Epithelial cell of proximal tubule (primary cell): Measurements from ENCODE around the gene SPOCK1. TPM values are rescaled to one million over a fixed set of nuclear protein-coding genes. Genes with fewer than 3 reads are reported as not detected.
A peak's percentile ranks its signal among the peaks of the same experiment; 100 is the strongest.

Experiments used
- DNase-seq: peaks from one replicate; pipeline ENCODE4 v3.0.0-alpha.2; 2011; ENCODE audit warnings: low read depth
- H3K4me3 ChIP-seq: 2 replicates; pipeline ENCODE4 v1.5.1; 2011; ENCODE audit warnings: low read depth, mild to moderate bottlenecking, low read length
- CTCF ChIP-seq: conservative IDR thresholded peaks from 2 replicates; pipeline ENCODE4 v1.5.1; 2012; ENCODE audit warnings: low read depth, mild to moderate bottlenecking, low read length
- total RNA-seq: library from RNA; depleted of rRNA; stranded (reverse); fragments of >200 nt; gene quantifications from 2 replicates; pipeline ENCODE4 v1.2.3, GENCODE V29; 2015

The SPOCK1 gene
- total RNA-seq, 1 donor from 2014 or later: 31.4 TPM

- no peak for DNase-seq
- TF ChIP-seq CTCF: no peak
- no peak overlapping the region for H3K4me3 ChIP-seq
These were observed 444.8 kb downstream of the SPOCK1 start for GRCh38 chr5:137054335-137054734.

GRCh38 chr5:137051161-137051560, 448.0 kb downstream of the SPOCK1 start:
- H3K4me3 ChIP-seq: no peak overlapping the region
- peak; percentile 39 for TF ChIP-seq CTCF
- DNase-seq: no peak

- DNase-seq: no peak
- no peak for TF ChIP-seq CTCF
- H3K4me3 ChIP-seq: no peak overlapping the region
These were observed 458.3 kb downstream of the SPOCK1 start for GRCh38 chr5:137040641-137041340.

- peak; percentile 32 for TF ChIP-seq CTCF
- no peak overlapping the region for H3K4me3 ChIP-seq
- DNase-seq: no peak
These were observed 459.1 kb downstream of the SPOCK1 start for GRCh38 chr5:137040024-137040423.

- H3K4me3 ChIP-seq: no peak overlapping the region
- no peak for DNase-seq
- no peak for TF ChIP-seq CTCF
These were observed 461.3 kb downstream of the SPOCK1 start for GRCh38 chr5:137037848-137038247.

- DNase-seq: no peak
- no peak overlapping the region for H3K4me3 ChIP-seq
- no peak for TF ChIP-seq CTCF
These were observed 462.5 kb downstream of the SPOCK1 start for GRCh38 chr5:137036640-137037039.

- no peak for TF ChIP-seq CTCF
- H3K4me3 ChIP-seq: no peak overlapping the region
- no peak for DNase-seq
These were observed 463.6 kb downstream of the SPOCK1 start for GRCh38 chr5:137035480-137035878.
